Measurements from ENCODE around the gene DEPDC1. TPM values are rescaled to one million over a fixed set of nuclear protein-coding genes. Genes with fewer than 3 reads are reported as not detected.

Gene DEPDC1
- total and polyA plus RNA-seq, 12 donors = 0.03 to 6.7 (median 0.58) TPM; not detected in 1

DNA sequence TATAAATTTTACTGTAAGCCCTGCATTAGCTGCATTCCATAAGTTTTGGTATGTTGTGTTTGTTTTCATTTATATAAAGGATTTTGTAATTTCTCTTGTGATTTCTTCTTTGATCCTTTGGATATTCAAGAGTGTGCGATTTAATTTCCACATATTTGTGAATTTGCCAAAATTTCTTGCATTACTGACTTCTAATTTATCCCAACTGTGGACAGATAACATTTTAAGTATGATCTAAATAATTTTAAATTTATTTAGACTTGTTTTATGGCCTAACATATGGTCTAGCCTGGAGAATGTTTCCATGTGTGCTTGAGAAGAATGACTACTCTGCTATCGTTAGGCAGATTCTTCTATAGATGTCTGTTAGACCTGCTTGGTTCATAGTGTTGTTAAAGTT lies 70.3 kb downstream of the DEPDC1 start:
- no peak overlapping the region for H3K4me3 ChIP-seq
- H3K36me3 ChIP-seq (replicated peaks in 1 of 2) = no peaks in the 10 kb centered on the region
- peaks cover 3 to 5% of the 10 kb centered on the region in 2 donors for H3K4me1 ChIP-seq (replicated peaks in 1 of 2)
- H3K27ac ChIP-seq = no peak overlapping the region
- 82 to 91% (median 87%) methylated on average over 2 of the region's 2 CpGs for WGBS, 4 donors
- intact Hi-C loops (cut with DNase I) = no loop called here
- no peaks in the 10 kb centered on the region for H3K9me3 ChIP-seq (replicated peaks in 1 of 3)
- TF ChIP-seq CTCF (IDR thresholded peaks at IDR 0.05) = no peak
- TF ChIP-seq POLR2A (IDR thresholded peaks at IDR 0.05) = no peak
- H3K27me3 ChIP-seq = no peaks in the 10 kb centered on the region
- DNase-seq = no peak

Small RNA genes within 50 kb of the gene (small RNA-seq; reads per million reads assigned to genes)
- 0 reads per million in 2 donors for gene TXNP2

Other genes with a start within 250 kb of the DEPDC1 start
- under 1 TPM in 1 of 9 donors, not detected in 8; 0.06 TPM for gene RPE65, start 47.1 kb downstream of the DEPDC1 start, total RNA-seq
- not detected for gene RPE65, start 47.1 kb downstream of the DEPDC1 start, polyA plus RNA-seq

Measured in adrenal gland (tissue), 12 donors.